ENCODE results near the gene HTRA3. TPM values are rescaled to one million over a fixed set of nuclear protein-coding genes. Genes with fewer than 3 reads are reported as not detected.

Gene HTRA3
- total and polyA plus RNA-seq, 10 donors: 0.26 to 5.5 (median 2.5) TPM

DNA sequence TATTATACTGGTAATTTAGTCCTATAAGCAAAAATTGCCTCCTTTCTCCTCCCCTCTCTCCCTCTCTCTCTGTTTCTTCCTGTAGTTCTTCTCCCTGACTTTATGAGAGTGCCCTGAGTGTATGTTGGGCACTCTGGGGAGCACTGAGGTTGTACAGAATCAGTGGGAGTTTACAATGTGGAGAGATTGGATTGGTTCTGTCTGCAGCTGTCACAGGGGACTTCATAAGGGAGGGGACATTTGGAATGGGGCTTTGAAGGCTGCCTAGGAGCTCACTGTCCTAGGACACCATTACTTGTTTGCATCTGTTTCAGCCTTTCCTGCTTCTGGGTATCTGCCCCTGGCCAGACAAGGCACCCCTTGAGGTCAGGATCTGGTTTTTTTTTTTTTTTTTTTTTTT is 47.6 kb upstream of the HTRA3 start:
- intact Hi-C loops (cut with DNase I; ENCODE audit: low total_unique reads): no loop called here
- H3K4me1 ChIP-seq: peaks cover 0 to 64% (median 31%) of the 10 kb centered on the region in 6 donors

DNA sequence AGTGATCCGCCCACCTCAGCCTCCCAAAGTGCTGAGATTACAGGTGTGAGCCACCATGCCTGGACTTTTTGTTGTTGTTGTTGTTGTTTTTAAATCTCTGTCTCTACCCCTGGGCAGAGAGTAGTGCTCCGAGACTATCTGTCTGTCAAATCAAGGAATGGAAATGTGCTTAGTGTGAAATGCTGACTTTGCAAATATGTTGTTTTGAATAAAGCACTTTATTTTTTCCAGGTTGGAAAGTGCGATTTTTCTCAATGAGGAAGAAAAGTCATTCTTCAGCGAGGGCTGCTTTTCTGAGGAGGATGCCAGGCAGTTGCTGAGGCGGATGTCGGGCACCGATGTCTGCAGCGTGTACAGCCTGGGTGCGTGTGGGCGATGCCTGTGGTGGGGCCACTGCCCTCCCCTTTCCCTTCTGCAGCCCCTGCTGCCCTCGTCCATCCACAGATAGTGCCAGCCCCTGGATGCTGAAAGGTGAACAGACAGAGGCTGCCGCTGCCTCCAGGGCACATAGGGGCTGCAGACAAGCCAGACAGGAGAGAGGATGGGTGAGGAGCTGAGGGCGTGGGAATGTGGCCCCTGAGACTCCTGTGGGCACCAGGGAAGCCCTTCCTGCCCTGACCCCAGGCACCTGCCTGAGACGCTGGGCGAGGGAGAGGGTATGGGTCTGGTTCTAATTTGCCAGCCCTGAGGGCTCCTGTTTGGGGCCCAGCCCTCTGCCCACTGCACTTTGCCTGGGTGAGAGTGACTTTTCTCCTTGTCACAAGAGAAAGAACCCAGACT is 46.8 kb upstream of the HTRA3 start:
- TF ChIP-seq POLR2AphosphoS5 (IDR thresholded peaks at IDR 0.05) (peak in 1 of 3 donors; percentile 30), POLR2A (IDR thresholded peaks at IDR 0.05) (no peak)
- 93 to 96% (median 94%) methylated on average over 12 to 15 of the region's 15 CpGs for WGBS, 5 donors
- peaks cover 0 to 95% (median 69%) of the 10 kb centered on the region in 6 donors for H3K36me3 ChIP-seq
- no peak for DNase-seq
- H3K4me3 ChIP-seq: no peak overlapping the region
- peak overlapping the region in 5 of 8 donors; percentile 49 to 89 (median 79) for H3K27ac ChIP-seq
- no peaks in the 10 kb centered on the region for H3K9me3 ChIP-seq
- intact Hi-C loops (cut with DNase I; ENCODE audit: low total_unique reads): no loop called here
- peaks cover 5 to 72% (median 40%) of the 10 kb centered on the region in 6 donors for H3K4me1 ChIP-seq
- H3K27me3 ChIP-seq (replicated peaks in 1 of 7): no peaks in the 10 kb centered on the region

More for the DNA sequence above, 47.6 kb upstream of the HTRA3 start:
- Histone ChIP-seq H3K36me3 (peaks cover 0 to 95% (median 66%) of the 10 kb centered on the region in 6 donors), H3K4me3 (no peak overlapping the region), H3K27ac (peak overlapping the region in 6 of 8 donors; percentile 44 to 89 (median 76)), H3K9me3 (no peaks in the 10 kb centered on the region), H3K27me3 (replicated peaks in 1 of 7) (no peaks in the 10 kb centered on the region)
- DNase-seq: no peak
- no peak for TF ChIP-seq POLR2A (IDR thresholded peaks at IDR 0.05)

- no peaks in the 10 kb centered on the region for H3K27me3 ChIP-seq (replicated peaks in 1 of 7)
- peaks cover 0 to 91% (median 57%) of the 10 kb centered on the region in 6 donors for H3K36me3 ChIP-seq
- H3K4me3 ChIP-seq: no peak overlapping the region
- TF ChIP-seq, protein P1, sequence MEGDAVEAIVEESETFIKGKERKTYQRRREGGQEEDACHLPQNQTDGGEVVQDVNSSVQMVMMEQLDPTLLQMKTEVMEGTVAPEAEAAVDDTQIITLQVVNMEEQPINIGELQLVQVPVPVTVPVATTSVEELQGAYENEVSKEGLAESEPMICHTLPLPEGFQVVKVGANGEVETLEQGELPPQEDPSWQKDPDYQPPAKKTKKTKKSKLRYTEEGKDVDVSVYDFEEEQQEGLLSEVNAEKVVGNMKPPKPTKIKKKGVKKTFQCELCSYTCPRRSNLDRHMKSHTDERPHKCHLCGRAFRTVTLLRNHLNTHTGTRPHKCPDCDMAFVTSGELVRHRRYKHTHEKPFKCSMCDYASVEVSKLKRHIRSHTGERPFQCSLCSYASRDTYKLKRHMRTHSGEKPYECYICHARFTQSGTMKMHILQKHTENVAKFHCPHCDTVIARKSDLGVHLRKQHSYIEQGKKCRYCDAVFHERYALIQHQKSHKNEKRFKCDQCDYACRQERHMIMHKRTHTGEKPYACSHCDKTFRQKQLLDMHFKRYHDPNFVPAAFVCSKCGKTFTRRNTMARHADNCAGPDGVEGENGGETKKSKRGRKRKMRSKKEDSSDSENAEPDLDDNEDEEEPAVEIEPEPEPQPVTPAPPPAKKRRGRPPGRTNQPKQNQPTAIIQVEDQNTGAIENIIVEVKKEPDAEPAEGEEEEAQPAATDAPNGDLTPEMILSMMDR (IDR thresholded peaks at IDR 0.05 in 8 of 11, conservative IDR thresholded peaks at IDR 0.05 in 3 of 11): no peak
- TF ChIP-seq POLR2A (IDR thresholded peaks at IDR 0.05): no peak
- TF ChIP-seq POLR2AphosphoS5 (IDR thresholded peaks at IDR 0.05): no peak
- peak; percentile 70 for DNase-seq
- H3K4me1 ChIP-seq: peaks cover 18 to 88% (median 54%) of the 10 kb centered on the region in 6 donors
- peak overlapping the region in 2 of 8 donors; percentile 4 to 32 for H3K27ac ChIP-seq
- intact Hi-C loops (cut with DNase I; ENCODE audit: low total_unique reads): no loop called here
- H3K9me3 ChIP-seq: no peaks in the 10 kb centered on the region
- WGBS, 5 donors: 67 to 83% (median 73%) methylated on average over 11 to 12 of the region's 12 CpGs
These were observed 45.1 kb upstream of the HTRA3 start for GRCh38 chr4:8224267-8224974.

DNA sequence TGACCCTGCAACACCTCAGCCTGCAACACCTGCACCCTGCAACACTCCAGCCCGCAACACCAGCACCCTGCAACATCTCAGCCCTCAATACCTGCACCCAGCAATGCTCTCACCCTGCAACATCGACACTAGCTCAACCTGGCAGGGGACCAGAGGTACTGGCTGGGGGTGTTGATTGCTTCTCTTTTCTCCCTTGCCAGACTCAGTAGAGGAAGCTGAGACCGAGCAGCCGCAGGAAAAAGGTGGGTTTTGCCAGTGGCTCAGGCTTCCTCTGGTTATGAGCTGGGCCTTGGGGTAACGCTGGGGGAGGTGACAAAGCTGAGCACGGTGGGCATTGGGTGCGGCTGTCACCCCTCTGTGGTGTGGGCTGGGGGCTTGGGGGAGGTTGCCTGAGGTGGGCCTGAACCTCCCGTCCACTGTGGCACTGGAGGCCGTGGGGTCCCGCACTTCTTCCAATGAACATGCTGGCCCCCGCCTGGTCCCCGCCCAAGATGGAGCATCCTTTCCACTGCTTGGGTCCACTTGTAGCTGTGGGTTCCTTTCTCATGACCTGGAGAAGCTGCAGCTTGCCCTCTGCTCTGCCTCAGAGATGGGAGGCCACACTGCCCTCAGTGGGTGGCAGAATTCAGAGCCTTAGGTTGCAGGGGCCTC is 44.5 kb upstream of the HTRA3 start:
- no peak overlapping the region for H3K4me3 ChIP-seq
- H3K36me3 ChIP-seq: peaks cover 0 to 84% (median 50%) of the 10 kb centered on the region in 6 donors
- no peaks in the 10 kb centered on the region for H3K9me3 ChIP-seq
- peaks cover 18 to 92% (median 60%) of the 10 kb centered on the region in 6 donors for H3K4me1 ChIP-seq
- peak; percentile 72 for DNase-seq
- intact Hi-C loops (cut with DNase I; ENCODE audit: low total_unique reads): no loop called here
- 28 to 68% (median 47%) methylated on average over 9 to 12 of the region's 12 CpGs for WGBS, 5 donors
- H3K27ac ChIP-seq: peak overlapping the region in 2 of 8 donors; percentile 20 to 32
- TF ChIP-seq POLR2AphosphoS5 (IDR thresholded peaks at IDR 0.05): peak; percentile 23 to 28 (median 27)
- TF ChIP-seq, protein P1 (IDR thresholded peaks at IDR 0.05 in 8 of 11, conservative IDR thresholded peaks at IDR 0.05 in 3 of 11): no peak
- no peaks in the 10 kb centered on the region for H3K27me3 ChIP-seq (replicated peaks in 1 of 7)
